ENCODE results near the gene ACAN.

Gene ACAN

DNA sequence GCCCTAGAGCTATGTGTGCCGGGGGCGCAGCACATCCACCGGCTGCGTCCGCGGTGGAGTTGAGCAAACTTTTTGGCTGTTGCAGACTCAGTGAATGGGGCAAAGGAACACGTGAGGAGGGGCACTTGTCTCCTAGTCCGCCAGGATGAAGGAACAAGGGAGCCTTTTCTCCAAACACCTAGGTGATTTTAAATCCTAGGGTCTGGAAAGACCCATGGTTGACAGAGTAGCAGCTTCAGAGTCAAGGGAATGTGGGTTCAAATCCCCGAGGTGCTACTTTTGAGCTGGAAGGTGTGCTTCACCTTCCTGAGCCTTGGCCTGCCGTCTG is 648 bp downstream of the ACAN start:
- no peak for DNase-seq (ENCODE audit: low read depth)
- H3K4me3 ChIP-seq (ENCODE audit: control insufficient read depth, low read depth, low read length), result no peak overlapping the region
- TF ChIP-seq, protein P1, sequence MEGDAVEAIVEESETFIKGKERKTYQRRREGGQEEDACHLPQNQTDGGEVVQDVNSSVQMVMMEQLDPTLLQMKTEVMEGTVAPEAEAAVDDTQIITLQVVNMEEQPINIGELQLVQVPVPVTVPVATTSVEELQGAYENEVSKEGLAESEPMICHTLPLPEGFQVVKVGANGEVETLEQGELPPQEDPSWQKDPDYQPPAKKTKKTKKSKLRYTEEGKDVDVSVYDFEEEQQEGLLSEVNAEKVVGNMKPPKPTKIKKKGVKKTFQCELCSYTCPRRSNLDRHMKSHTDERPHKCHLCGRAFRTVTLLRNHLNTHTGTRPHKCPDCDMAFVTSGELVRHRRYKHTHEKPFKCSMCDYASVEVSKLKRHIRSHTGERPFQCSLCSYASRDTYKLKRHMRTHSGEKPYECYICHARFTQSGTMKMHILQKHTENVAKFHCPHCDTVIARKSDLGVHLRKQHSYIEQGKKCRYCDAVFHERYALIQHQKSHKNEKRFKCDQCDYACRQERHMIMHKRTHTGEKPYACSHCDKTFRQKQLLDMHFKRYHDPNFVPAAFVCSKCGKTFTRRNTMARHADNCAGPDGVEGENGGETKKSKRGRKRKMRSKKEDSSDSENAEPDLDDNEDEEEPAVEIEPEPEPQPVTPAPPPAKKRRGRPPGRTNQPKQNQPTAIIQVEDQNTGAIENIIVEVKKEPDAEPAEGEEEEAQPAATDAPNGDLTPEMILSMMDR (conservative IDR thresholded peaks at IDR 0.05; ENCODE audit: control insufficient read depth, insufficient read depth, low read depth, low read length), result no peak

DNA sequence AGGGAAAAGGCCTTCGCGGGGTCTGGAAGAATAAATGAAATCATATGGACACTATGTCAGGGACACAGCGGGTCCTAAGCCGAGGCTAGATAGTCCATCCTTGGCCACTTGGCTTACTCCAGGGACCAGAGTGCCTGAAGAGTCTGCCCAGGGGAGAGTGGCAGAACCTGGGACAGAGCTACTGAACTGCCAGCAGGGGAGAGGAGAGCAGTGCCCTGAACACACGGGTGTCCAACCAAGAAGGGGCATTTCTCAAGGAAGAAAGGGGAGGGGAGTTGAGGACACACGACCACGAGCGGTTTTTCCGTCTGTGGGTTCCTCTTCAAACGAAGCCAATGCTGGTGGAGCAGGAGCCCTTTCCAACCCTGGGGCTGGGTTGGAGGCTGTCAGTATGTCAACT is 1.0 kb downstream of the ACAN start:
- no peak overlapping the region for H3K4me3 ChIP-seq (ENCODE audit: control insufficient read depth, low read depth, low read length)
- no peak for DNase-seq (ENCODE audit: low read depth)
- TF ChIP-seq, protein P1 (conservative IDR thresholded peaks at IDR 0.05; ENCODE audit: control insufficient read depth, insufficient read depth, low read depth, low read length), result no peak

DNA sequence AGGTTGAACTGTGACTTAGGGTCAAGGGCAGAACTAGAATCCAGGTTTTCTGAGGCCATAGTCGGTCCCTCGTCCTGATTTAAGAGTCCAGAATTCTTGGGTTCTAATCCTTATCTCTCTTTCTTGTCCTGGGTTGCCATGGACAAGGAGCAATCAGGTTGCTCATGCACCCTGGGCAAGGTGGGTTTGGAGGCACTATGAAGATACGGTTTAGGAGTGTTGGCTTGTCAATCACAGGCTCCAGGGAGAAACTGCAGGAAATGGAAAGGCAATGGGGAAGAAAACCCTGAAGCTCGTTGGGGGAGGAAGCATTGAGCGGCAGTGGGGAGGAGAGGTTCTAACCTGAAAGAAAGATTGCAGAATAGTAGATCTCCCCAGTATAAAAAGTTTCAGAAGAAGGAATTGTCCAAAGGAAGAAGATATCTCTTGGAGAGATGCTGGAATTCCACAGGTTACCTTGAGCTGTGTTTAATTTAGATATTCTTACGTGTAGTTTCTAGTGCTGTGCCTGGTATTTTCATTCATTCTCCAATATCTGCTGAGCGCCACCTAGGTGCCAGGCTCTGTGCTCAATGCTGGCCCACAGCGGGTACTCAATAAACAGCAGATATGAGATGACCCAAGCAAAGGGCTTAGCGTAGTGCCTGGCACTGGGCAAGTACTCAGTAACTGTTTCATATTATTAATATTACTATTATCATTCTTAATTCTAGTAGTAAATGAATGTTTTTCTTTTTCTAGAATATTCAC is 2.0 kb downstream of the ACAN start:
- H3K4me3 ChIP-seq (ENCODE audit: control insufficient read depth, low read depth, low read length), result no peak overlapping the region
- no peak for DNase-seq (ENCODE audit: low read depth)
- TF ChIP-seq, protein P1 (conservative IDR thresholded peaks at IDR 0.05; ENCODE audit: control insufficient read depth, insufficient read depth, low read depth, low read length), result no peak

DNA sequence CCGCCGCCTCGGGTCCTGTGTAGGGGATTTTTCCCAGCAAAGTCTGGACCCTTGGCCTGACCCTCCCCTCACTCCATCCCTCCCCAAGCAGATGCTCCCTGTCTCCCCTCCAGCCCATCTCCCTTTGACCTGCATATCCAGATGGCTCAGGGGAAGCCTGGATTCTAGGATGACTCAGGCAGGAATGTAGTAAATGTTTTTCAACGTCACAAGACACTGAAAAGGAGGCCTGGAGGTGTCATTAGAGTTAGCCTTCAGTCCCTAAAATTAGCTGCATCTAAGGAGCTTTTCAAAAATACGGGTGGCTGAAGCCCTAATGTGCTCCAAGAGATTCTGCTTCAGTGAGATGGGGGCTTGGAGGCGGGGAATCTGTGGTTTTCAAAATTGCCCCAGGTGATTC is 7.2 kb downstream of the ACAN start:
- DNase-seq (ENCODE audit: low read depth), result peak; percentile 21
- TF ChIP-seq, protein P1 (conservative IDR thresholded peaks at IDR 0.05; ENCODE audit: control insufficient read depth, insufficient read depth, low read depth, low read length), result no peak
- no peak overlapping the region for H3K4me3 ChIP-seq (ENCODE audit: control insufficient read depth, low read depth, low read length)

DNA sequence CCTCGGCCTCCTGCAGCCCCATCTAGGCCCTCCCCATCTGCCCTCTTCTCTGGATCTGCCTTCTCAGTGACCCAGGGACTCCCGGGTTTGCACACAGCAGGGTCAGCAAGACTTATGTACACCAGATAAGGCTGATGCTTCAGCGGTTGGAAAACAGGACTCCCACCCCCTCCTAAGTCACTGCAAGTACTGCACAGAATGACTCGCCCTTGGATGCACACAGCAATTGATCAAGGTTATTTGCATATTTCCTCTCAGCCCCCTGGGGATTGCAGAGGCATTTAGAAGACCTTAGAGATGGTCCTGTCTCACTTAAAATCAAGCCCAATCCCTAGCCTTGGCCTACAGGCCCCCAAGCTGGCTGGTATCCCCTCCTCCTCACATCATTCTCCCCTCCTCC is 8.9 kb downstream of the ACAN start:
- no peak for DNase-seq (ENCODE audit: low read depth)
- TF ChIP-seq, protein P1 (conservative IDR thresholded peaks at IDR 0.05; ENCODE audit: control insufficient read depth, insufficient read depth, low read depth, low read length), result no peak
- H3K4me3 ChIP-seq (ENCODE audit: control insufficient read depth, low read depth, low read length), result no peak overlapping the region

DNA sequence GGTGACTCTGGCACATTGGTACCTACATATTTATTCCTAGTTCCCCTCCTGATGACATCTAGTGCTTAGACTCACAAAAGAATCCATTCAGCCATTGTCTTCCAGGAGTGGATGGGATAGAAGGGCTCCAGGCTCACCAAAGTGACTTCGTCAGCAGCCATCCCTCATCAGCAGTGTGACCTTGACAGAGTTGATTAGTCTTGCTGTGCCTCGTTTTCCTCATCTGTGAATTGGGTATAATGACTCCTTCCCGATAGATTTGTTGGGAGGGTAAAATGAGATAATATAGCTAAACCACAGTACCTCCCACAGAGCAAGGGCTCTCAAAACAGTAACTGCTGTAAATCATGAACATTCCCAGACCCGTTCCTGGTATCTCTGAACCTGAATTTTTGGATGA is 10.7 kb downstream of the ACAN start:
- no peak for DNase-seq (ENCODE audit: low read depth)
- no peak overlapping the region for H3K4me3 ChIP-seq (ENCODE audit: control insufficient read depth, low read depth, low read length)
- TF ChIP-seq, protein P1 (conservative IDR thresholded peaks at IDR 0.05; ENCODE audit: control insufficient read depth, insufficient read depth, low read depth, low read length), result no peak

DNA sequence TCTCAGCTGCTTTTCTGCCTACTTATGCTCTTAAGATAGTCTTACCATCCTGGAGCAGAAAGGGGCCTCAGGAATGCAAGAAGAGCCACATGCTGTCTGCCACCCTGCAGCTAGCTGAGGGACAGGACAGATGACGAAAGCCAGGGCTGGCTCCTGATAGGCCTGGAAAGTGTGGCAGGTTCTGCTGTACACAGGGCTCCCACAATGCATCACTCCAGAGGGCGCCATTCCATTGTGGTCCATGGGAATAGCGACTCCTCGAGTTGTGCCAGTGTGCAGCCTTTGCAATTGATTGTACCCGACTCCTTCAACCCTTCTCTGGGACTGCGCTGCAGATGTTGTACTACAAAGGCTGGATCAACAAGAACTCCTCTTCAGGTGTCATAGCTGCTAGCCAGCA is 11.2 kb downstream of the ACAN start:
- no peak for DNase-seq (ENCODE audit: low read depth)
- H3K4me3 ChIP-seq (ENCODE audit: control insufficient read depth, low read depth, low read length), result no peak overlapping the region
- TF ChIP-seq, protein P1 (conservative IDR thresholded peaks at IDR 0.05; ENCODE audit: control insufficient read depth, insufficient read depth, low read depth, low read length), result no peak

All from fibroblast of mammary gland (primary cell).